CD14-positive monocyte (primary cell): ENCODE measurements around the gene CHD6. TPM values are rescaled to one million over a fixed set of nuclear protein-coding genes. Genes with fewer than 3 reads are reported as not detected.

Source experiments
- DNase-seq, 3 donors: peaks; one replicate each; pipeline ENCODE4 v3.0.0-alpha.2; 2011 to 2022
- H2AFZ ChIP-seq: 2 replicates; pipeline ENCODE4 v1.6.0; 2012; ENCODE audit warnings: mild to moderate bottlenecking, low read depth, low read length, inconsistent platforms; ENCODE audit not compliant: insufficient read depth, poor library complexity, severe bottlenecking
- H3K27ac ChIP-seq, 2 donors: 1 replicate in 1 of 2; 2 replicates in 1 of 2; pipeline ENCODE4 v1.5.1; 2012 to 2013; ENCODE audit warnings: low read length in 2 of 2, control low read depth in 1 of 2, inconsistent platforms in 1 of 2, low read depth in 1 of 2, mild to moderate bottlenecking in 1 of 2
- H3K27me3 ChIP-seq, 2 donors: one replicate each; pipeline versions ENCODE4 v1.6.0 to v1.6.1; 2011 to 2013; ENCODE audit warnings: low read length in 2 of 2; ENCODE audit not compliant: control insufficient read depth in 2 of 2, insufficient read depth in 2 of 2
- H3K36me3 ChIP-seq, 2 donors: replicated peaks in 1 of 2; 1 replicate in 1 of 2; 2 replicates in 1 of 2; pipeline versions ENCODE4 v1.5.1 to v1.6.1; 2012 to 2013; ENCODE audit warnings: low read length in 2 of 2, control low read depth in 1 of 2, inconsistent platforms in 1 of 2, mild to moderate bottlenecking in 1 of 2; ENCODE audit not compliant: insufficient read depth in 2 of 2, control insufficient read depth in 1 of 2
- H3K4me1 ChIP-seq, 2 donors: 1 replicate in 1 of 2; 2 replicates in 1 of 2; pipeline versions ENCODE4 v1.5.1 to v1.6.1; 2012 to 2013; ENCODE audit warnings: low read length in 2 of 2, control low read depth in 1 of 2, inconsistent platforms in 1 of 2, mild to moderate bottlenecking in 1 of 2, moderate library complexity in 1 of 2; ENCODE audit not compliant: insufficient read depth in 2 of 2, control insufficient read depth in 1 of 2
- H3K4me2 ChIP-seq: replicated peaks from 2 replicates; pipeline ENCODE3; 2012; ENCODE audit warnings: low read length, moderate library complexity, mild to moderate bottlenecking; ENCODE audit not compliant: poor library complexity, severe bottlenecking; ENCODE audit errors: extremely low read depth
- H3K4me3 ChIP-seq, 3 experiments: fragments of 200-600 bp in 1 of 3; sonication (generic) in 1 of 3; replicated peaks in 1 of 3; 1 replicate in 2 of 3; 2 replicates in 1 of 3; pipeline ENCODE4 v1.5.1; 2011 to 2013; ENCODE audit warnings: low read length in 3 of 3, mild to moderate bottlenecking in 3 of 3, control low read depth in 2 of 3, low read depth in 2 of 3, inconsistent platforms in 1 of 3, moderate library complexity in 1 of 3
- H3K79me2 ChIP-seq: 2 replicates; pipeline ENCODE4 v1.6.0; 2012; ENCODE audit warnings: mild to moderate bottlenecking, control low read depth, inconsistent platforms, low read length, moderate library complexity; ENCODE audit not compliant: insufficient read depth
- H3K9ac ChIP-seq: 2 replicates; pipeline ENCODE4 v1.6.0; 2017; ENCODE audit warnings: low read length, mild to moderate bottlenecking; ENCODE audit not compliant: insufficient read depth, poor library complexity, severe bottlenecking
- H3K9me3 ChIP-seq, 2 donors: replicated peaks in 1 of 2; 1 replicate in 1 of 2; 2 replicates in 1 of 2; pipeline versions ENCODE4 v1.5.1 to v1.6.1; 2012 to 2013; ENCODE audit warnings: low read length in 2 of 2, control low read depth in 1 of 2; ENCODE audit not compliant: control insufficient read depth in 1 of 2, insufficient read depth in 1 of 2
- H4K20me1 ChIP-seq: 2 replicates; pipeline ENCODE4 v1.6.0; 2012; ENCODE audit warnings: mild to moderate bottlenecking, low read length, control low read depth, moderate library complexity; ENCODE audit not compliant: insufficient read depth
- H3K27ac Mint-ChIP-seq, 7 donors: one replicate each; pipeline ENCODE4 v1.8.0; 2020; ENCODE audit warnings: mild to moderate bottlenecking in 7 of 7, mixed read lengths in 7 of 7, moderate library complexity in 6 of 7, inconsistent platforms in 2 of 7
- H3K27me3 Mint-ChIP-seq, 3 donors: one replicate each; pipeline ENCODE4 v1.8.0; 2021 to 2022; ENCODE audit warnings: low read depth in 3 of 3, mild to moderate bottlenecking in 3 of 3, mixed read lengths in 3 of 3, moderate library complexity in 3 of 3, inconsistent platforms in 1 of 3
- H3K36me3 Mint-ChIP-seq, 2 donors: one replicate each; pipeline ENCODE4 v1.8.0; 2020; ENCODE audit warnings: mixed read lengths in 2 of 2, inconsistent platforms in 1 of 2, mild to moderate bottlenecking in 1 of 2
- H3K4me1 Mint-ChIP-seq: one replicate; pipeline ENCODE4 v1.8.0; 2020; ENCODE audit warnings: mild to moderate bottlenecking, mixed read lengths
- H3K4me3 Mint-ChIP-seq, 2 donors: one replicate each; pipeline ENCODE4 v1.8.0; 2020; ENCODE audit warnings: mild to moderate bottlenecking in 2 of 2, mixed read lengths in 2 of 2, moderate library complexity in 1 of 2
- H3K9me3 Mint-ChIP-seq, 7 donors: one replicate each; pipeline ENCODE4 v1.8.0; 2020 to 2022; ENCODE audit warnings: mixed read lengths in 7 of 7, mild to moderate bottlenecking in 6 of 7, moderate library complexity in 6 of 7, inconsistent platforms in 2 of 7
- WGBS: methylation state at CpG from one replicate; pipeline ENCODE4 v1.1.5; 2013; ENCODE audit warnings: missing lambda C conversion rate; ENCODE audit not compliant: insufficient coverage; 5-methylcytosine and 5-hydroxymethylcytosine counted together
- intact Hi-C, 2 donors: fragments of 100-400 bp; cut with micrococcal nuclease; formaldehyde crosslinking; loops; one replicate each; pipeline versions ENCODE4 v1.15.0 to v1.15.1; 2023
- polyA plus RNA-seq, 3 donors: library from polyadenylated mRNA; depleted of rRNA in 1 of 3; unstranded in 2 of 3; stranded (reverse) in 1 of 3; fragments of 300-500 nt in 2 of 3; fragments of >200 nt in 1 of 3; fragmentation: Illumina TruSeq in 2 of 3; gene quantifications; 1 replicate in 2 of 3; 2 replicates in 1 of 3; pipeline ENCODE4 v1.2.3, GENCODE V29; 2012 to 2021
- TF ChIP-seq, protein P1 (sequence below): fragments of 200-600 bp; IDR thresholded peaks from one replicate; pipeline ENCODE4 v1.8.0; 2022; ENCODE audit warnings: antibody characterized with exemption, mild to moderate bottlenecking

Gene CHD6
- polyA plus RNA-seq, 3 donors, result 12.9 to 19.6 (median 13.0) TPM

DNA sequence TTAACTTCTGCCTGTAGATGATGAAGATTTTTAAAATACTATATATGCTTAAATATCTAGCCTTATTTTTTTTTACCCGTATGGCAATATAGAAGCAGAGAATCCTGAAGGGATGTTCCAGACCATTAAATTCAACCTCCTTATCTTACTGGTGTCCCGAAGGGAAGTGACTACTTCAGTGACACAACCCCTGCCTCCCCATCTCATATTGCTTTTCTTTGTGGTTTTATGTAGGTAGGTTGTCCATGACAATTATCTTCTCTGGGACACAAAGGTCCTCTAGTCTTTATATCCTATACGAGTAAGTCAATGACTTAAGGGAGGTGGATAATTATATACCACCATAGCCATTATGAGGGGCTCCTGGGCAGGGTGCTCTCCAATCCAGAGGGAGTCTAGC lies 194.2 kb downstream of the CHD6 start:
- no peaks in the 10 kb centered on the region for H3K79me2 ChIP-seq
- Mint-ChIP-seq H3K27ac (no peak overlapping the region), H3K9me3 (no peaks in the 10 kb centered on the region), H3K27me3 (no peaks in the 10 kb centered on the region), H3K4me3 (no peak overlapping the region), H3K4me1 (no peaks in the 10 kb centered on the region), H3K36me3 (peaks cover 89 to 93% of the 10 kb centered on the region in 2 donors)
- H3K36me3 ChIP-seq, result peaks cover 78 to 97% of the 10 kb centered on the region in 2 donors
- H3K27ac ChIP-seq, result no peak overlapping the region
- no peak overlapping the region for H2AFZ ChIP-seq
- no peak overlapping the region for H3K4me3 ChIP-seq
- H3K9me3 ChIP-seq, result no peaks in the 10 kb centered on the region
- no peaks in the 10 kb centered on the region for H3K27me3 ChIP-seq
- DNase-seq, result no peak
- no peaks in the 10 kb centered on the region for H3K4me1 ChIP-seq
- no peak overlapping the region for H3K9ac ChIP-seq
- TF ChIP-seq, protein P1, sequence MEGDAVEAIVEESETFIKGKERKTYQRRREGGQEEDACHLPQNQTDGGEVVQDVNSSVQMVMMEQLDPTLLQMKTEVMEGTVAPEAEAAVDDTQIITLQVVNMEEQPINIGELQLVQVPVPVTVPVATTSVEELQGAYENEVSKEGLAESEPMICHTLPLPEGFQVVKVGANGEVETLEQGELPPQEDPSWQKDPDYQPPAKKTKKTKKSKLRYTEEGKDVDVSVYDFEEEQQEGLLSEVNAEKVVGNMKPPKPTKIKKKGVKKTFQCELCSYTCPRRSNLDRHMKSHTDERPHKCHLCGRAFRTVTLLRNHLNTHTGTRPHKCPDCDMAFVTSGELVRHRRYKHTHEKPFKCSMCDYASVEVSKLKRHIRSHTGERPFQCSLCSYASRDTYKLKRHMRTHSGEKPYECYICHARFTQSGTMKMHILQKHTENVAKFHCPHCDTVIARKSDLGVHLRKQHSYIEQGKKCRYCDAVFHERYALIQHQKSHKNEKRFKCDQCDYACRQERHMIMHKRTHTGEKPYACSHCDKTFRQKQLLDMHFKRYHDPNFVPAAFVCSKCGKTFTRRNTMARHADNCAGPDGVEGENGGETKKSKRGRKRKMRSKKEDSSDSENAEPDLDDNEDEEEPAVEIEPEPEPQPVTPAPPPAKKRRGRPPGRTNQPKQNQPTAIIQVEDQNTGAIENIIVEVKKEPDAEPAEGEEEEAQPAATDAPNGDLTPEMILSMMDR, result no peak
- intact Hi-C loops, result no loop called here
- no CpG with 5 or more reads among the region's 3 CpGs for WGBS
- H4K20me1 ChIP-seq, result no peaks in the 10 kb centered on the region
- H3K4me2 ChIP-seq, result no peak overlapping the region

- no CpG with 5 or more reads among the region's 2 CpGs for WGBS
- Histone ChIP-seq H3K9me3 (no peaks in the 10 kb centered on the region), H3K27me3 (no peaks in the 10 kb centered on the region), H3K27ac (no peak overlapping the region), H3K9ac (no peak overlapping the region), H3K79me2 (no peaks in the 10 kb centered on the region), H3K4me2 (no peak overlapping the region), H3K4me1 (no peaks in the 10 kb centered on the region), H3K36me3 (peaks cover 79 to 97% of the 10 kb centered on the region in 2 donors), H2AFZ (no peak overlapping the region), H4K20me1 (no peaks in the 10 kb centered on the region), H3K4me3 (no peak overlapping the region)
- no peak overlapping the region for H3K27ac Mint-ChIP-seq
- H3K4me1 Mint-ChIP-seq, result no peaks in the 10 kb centered on the region
- H3K9me3 Mint-ChIP-seq, result no peaks in the 10 kb centered on the region
- DNase-seq, result no peak
- no peak overlapping the region for H3K4me3 Mint-ChIP-seq
- H3K36me3 Mint-ChIP-seq, result peaks cover 89 to 94% of the 10 kb centered on the region in 2 donors
- H3K27me3 Mint-ChIP-seq, result no peaks in the 10 kb centered on the region
- intact Hi-C loops, result no loop called here
- TF ChIP-seq, protein P1, result no peak
Observed at GRCh38 chr20:41422953-41423352, 195.2 kb downstream of the CHD6 start.
